Esophagus squamous epithelium (tissue), 5 donors: ENCODE measurements around the gene TSPAN15. TPM values are rescaled to one million over a fixed set of nuclear protein-coding genes. Genes with fewer than 3 reads are reported as not detected.

Experiments used
- DNase-seq: peaks from one replicate; lab custom pipeline; 2025; lab: John Stamatoyannopoulos, UW
- H3K27ac ChIP-seq, 4 donors: fragments of 200-600 bp; sonication (generic); one replicate each; pipeline ENCODE4 v1.5.1; 2016 to 2019; ENCODE audit warnings: mild to moderate bottlenecking in 1 of 4
- H3K27me3 ChIP-seq, 4 donors: fragments of 200-600 bp; sonication (generic); 1 replicate in 3 of 4; 2 replicates in 1 of 4; pipeline versions ENCODE4 v1.5.1 to v1.6.0; 2017 to 2021; ENCODE audit warnings: antibody characterized with exemption in 1 of 4
- H3K36me3 ChIP-seq, 3 donors: fragments of 200-600 bp; sonication (generic); one replicate each; pipeline ENCODE4 v1.5.1; 2016 to 2019
- H3K4me1 ChIP-seq, 3 donors: fragments of 200-600 bp; sonication (generic); one replicate each; pipeline ENCODE4 v1.5.1; 2017 to 2019
- H3K4me3 ChIP-seq, 4 donors: fragments of 200-600 bp; sonication (generic); 1 replicate in 3 of 4; 2 replicates in 1 of 4; pipeline ENCODE4 v1.5.1; 2016 to 2019; ENCODE audit warnings: mild to moderate bottlenecking in 2 of 4, moderate library complexity in 1 of 4
- H3K9me3 ChIP-seq, 3 donors: fragments of 200-600 bp; sonication (generic); one replicate each; pipeline ENCODE4 v1.5.1; 2016 to 2019
- CTCF ChIP-seq, 6 experiments: fragments of 450-650 bp in 4 of 6; fragments of 200-600 bp in 2 of 6; sonication (generic) in 2 of 6; IDR thresholded peaks; one replicate each; pipeline ENCODE4 v1.5.1; 2016 to 2019; ENCODE audit warnings: antibody characterized with exemption in 6 of 6, mild to moderate bottlenecking in 4 of 6, moderate library complexity in 4 of 6
- POLR2A ChIP-seq, 4 donors: fragments of 450-650 bp; IDR thresholded peaks; one replicate each; pipeline ENCODE4 v1.6.1; 2017; ENCODE audit warnings: antibody characterized with exemption in 4 of 4, mild to moderate bottlenecking in 4 of 4, moderate library complexity in 3 of 4
- WGBS, 2 donors: methylation state at CpG; one replicate each; pipeline ENCODE4 v1.1.5; 2018; 5-methylcytosine and 5-hydroxymethylcytosine counted together
- intact Hi-C: fragments of 100-400 bp; cut with DNase I; formaldehyde crosslinking; loops from one replicate; pipeline ENCODE4 v1.15.0; 2022
- total RNA-seq, 4 donors: library from RNA; depleted of rRNA; stranded (reverse); fragments of >200 nt; gene quantifications; one replicate each; pipeline ENCODE4 v1.1.0, GENCODE V29; 2016
- donor health status: DM: yes; HTN: yes; CAD: no.

Gene TSPAN15
- total RNA-seq, 4 donors from 2014 or later, result 3.6 to 24.0 (median 18.5) TPM

- Histone ChIP-seq H3K9me3 (no peaks in the 10 kb centered on the region), H3K27me3 (no peaks in the 10 kb centered on the region), H3K27ac (peak overlapping the region in 3 of 4 donors; percentile 33 to 76 (median 39)), H3K4me1 (peaks cover 0 to 12% (median 0%) of the 10 kb centered on the region in 3 donors), H3K4me3 (no peak overlapping the region), H3K36me3 (peaks cover 0 to 10% (median 0%) of the 10 kb centered on the region in 3 donors)
- WGBS, 2 donors, result 72 to 86% methylated on average over 7 of the region's 10 CpGs
- no peak for TF ChIP-seq POLR2A (IDR thresholded peaks at IDR 0.05)
- no peak for TF ChIP-seq CTCF (IDR thresholded peaks at IDR 0.05)
- no peak for DNase-seq
- intact Hi-C loops, result loop anchor here (5.0 kb wide), 1 partner anchor 82 kb away; the partner anchor contains the start of gene TACR2
Observed at GRCh38 chr10:69498711-69499471, 47.6 kb downstream of the TSPAN15 start.

GRCh38 chr10:69499726-69500689, 48.7 kb downstream of the TSPAN15 start:
- Histone ChIP-seq H3K4me1 (peaks cover 0 to 12% (median 0%) of the 10 kb centered on the region in 3 donors), H3K27me3 (no peaks in the 10 kb centered on the region), H3K36me3 (peaks cover 0 to 10% (median 0%) of the 10 kb centered on the region in 3 donors), H3K4me3 (no peak overlapping the region), H3K27ac (peak overlapping the region in 1 of 4 donors; percentile 39), H3K9me3 (no peaks in the 10 kb centered on the region)
- no peak for TF ChIP-seq POLR2A (IDR thresholded peaks at IDR 0.05)
- TF ChIP-seq CTCF (IDR thresholded peaks at IDR 0.05), result no peak
- intact Hi-C loops, result loop anchor here (5.0 kb wide), 1 partner anchor 83 kb away; the partner anchor contains the start of gene TACR2
- DNase-seq, result no peak
- 81 to 82% methylated on average over 9 of the region's 9 CpGs for WGBS, 2 donors

GRCh38 chr10:69500864-69501468, 49.7 kb downstream of the TSPAN15 start:
- H3K36me3 ChIP-seq, result peaks cover 0 to 10% (median 0%) of the 10 kb centered on the region in 3 donors
- DNase-seq, result no peak
- intact Hi-C loops, result no loop called here
- WGBS, 2 donors, result 82 to 84% methylated on average over 12 of the region's 12 CpGs
- H3K4me1 ChIP-seq, result peaks cover 0 to 12% (median 0%) of the 10 kb centered on the region in 3 donors
- H3K4me3 ChIP-seq, result no peak overlapping the region
- H3K9me3 ChIP-seq, result no peaks in the 10 kb centered on the region
- H3K27me3 ChIP-seq, result no peaks in the 10 kb centered on the region
- TF ChIP-seq CTCF (IDR thresholded peaks at IDR 0.05), result no peak
- no peak for TF ChIP-seq POLR2A (IDR thresholded peaks at IDR 0.05)
- no peak overlapping the region for H3K27ac ChIP-seq

DNA sequence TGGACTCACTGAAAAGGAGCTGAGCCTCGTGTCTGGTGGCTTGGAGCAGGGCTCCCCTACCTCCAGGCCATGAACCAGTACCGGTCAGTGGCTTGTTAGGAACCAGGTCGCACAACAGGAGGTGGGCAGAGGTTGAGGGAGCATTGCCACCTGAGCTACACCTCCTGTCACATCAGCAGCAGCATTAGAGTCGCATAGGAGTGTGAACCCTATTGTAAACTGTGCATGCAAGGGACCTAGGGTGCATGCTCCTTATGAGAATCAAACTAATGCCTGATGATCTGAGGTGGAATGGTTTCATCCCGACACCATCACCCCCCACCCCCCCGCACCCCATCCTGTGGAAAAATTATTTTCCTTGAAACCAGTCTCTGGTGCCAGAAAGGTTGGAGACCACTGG, 50.4 kb downstream of the TSPAN15 start:
- H3K9me3 ChIP-seq, result no peaks in the 10 kb centered on the region
- no peaks in the 10 kb centered on the region for H3K27me3 ChIP-seq
- peaks cover 0 to 10% (median 0%) of the 10 kb centered on the region in 3 donors for H3K4me1 ChIP-seq
- intact Hi-C loops, result no loop called here
- H3K36me3 ChIP-seq, result peaks cover 0 to 10% (median 0%) of the 10 kb centered on the region in 3 donors
- no peak overlapping the region for H3K4me3 ChIP-seq
- H3K27ac ChIP-seq, result no peak overlapping the region
- WGBS, 2 donors, result 73 to 86% methylated on average over 5 to 6 of the region's 6 CpGs
- DNase-seq, result no peak
- TF ChIP-seq POLR2A (IDR thresholded peaks at IDR 0.05) (no peak), CTCF (IDR thresholded peaks at IDR 0.05) (no peak)
